ENCODE results near the gene TUT1.

TUT1 gene

DNA sequence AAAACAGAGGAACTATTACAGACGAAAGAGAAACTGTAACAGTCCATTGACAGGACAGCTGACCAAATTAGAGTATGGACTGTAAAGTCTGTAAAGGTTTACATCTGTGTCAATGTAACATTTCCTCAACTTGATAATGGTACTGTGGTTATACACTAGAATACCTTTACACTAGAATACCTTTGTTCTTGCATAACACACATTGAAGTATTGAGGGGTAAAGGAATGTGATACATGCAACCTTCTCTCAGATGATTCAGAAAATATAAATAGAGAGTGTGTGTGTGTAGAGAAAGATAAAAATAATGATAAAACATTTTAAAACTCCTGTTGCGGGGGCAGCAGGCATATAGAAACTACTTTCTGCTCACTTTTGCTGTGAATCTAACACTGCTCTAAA, 12.1 kb downstream of the TUT1 start:
- peaks cover 15 to 19% of the 10 kb centered on the region in 2 donors for H3K4me1 ChIP-seq (ENCODE audit: control insufficient read depth in 2 of 2, insufficient read depth in 2 of 2, low read length in 2 of 2)
- H3K9me3 ChIP-seq (ENCODE audit: control insufficient read depth in 2 of 2, low read length in 2 of 2) = no peaks in the 10 kb centered on the region
- no peak overlapping the region for H3K27ac ChIP-seq (ENCODE audit: low read depth in 2 of 2, low read length in 2 of 2)
- no peak overlapping the region for H3K4me3 ChIP-seq (ENCODE audit: low read length in 2 of 2)
- no peak overlapping the region for H3K9ac ChIP-seq (ENCODE audit: low read depth in 1 of 2, low read length in 2 of 2)
- H3K36me3 ChIP-seq (ENCODE audit: control insufficient read depth in 2 of 2, insufficient read depth in 2 of 2, low read length in 2 of 2) = peaks cover 15 to 35% of the 10 kb centered on the region in 2 donors
- no peaks in the 10 kb centered on the region for H3K27me3 ChIP-seq (ENCODE audit: control insufficient read depth in 2 of 2, insufficient read depth in 2 of 2, low read length in 2 of 2)

DNA sequence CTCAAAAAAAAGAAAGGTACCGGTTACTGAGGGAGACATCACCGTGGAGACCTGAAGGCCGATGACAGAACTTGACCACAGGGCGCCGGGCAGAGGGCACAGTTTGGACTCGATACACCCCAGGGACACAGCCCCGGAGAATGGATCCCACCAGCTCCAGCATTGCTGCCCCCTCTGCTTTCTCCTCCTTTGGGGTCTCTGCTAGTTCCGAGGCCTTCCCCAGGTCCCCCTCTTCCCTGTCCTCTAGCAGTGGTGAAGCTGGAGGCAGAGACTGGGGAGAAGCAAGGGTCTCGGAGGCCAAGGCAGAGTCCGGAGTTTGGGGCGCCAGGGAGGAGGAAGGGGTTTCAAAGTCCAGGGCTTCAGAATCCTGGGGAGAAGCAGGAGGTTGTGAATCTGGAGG, 12.8 kb downstream of the TUT1 start:
- peaks cover 15 to 35% of the 10 kb centered on the region in 2 donors for H3K36me3 ChIP-seq (ENCODE audit: control insufficient read depth in 2 of 2, insufficient read depth in 2 of 2, low read length in 2 of 2)
- no peak overlapping the region for H3K9ac ChIP-seq (ENCODE audit: low read depth in 1 of 2, low read length in 2 of 2)
- H3K4me3 ChIP-seq (ENCODE audit: low read length in 2 of 2) = no peak overlapping the region
- no peak overlapping the region for H3K27ac ChIP-seq (ENCODE audit: low read depth in 2 of 2, low read length in 2 of 2)
- H3K27me3 ChIP-seq (ENCODE audit: control insufficient read depth in 2 of 2, insufficient read depth in 2 of 2, low read length in 2 of 2) = no peaks in the 10 kb centered on the region
- peaks cover 15 to 19% of the 10 kb centered on the region in 2 donors for H3K4me1 ChIP-seq (ENCODE audit: control insufficient read depth in 2 of 2, insufficient read depth in 2 of 2, low read length in 2 of 2)
- no peaks in the 10 kb centered on the region for H3K9me3 ChIP-seq (ENCODE audit: control insufficient read depth in 2 of 2, low read length in 2 of 2)

DNA sequence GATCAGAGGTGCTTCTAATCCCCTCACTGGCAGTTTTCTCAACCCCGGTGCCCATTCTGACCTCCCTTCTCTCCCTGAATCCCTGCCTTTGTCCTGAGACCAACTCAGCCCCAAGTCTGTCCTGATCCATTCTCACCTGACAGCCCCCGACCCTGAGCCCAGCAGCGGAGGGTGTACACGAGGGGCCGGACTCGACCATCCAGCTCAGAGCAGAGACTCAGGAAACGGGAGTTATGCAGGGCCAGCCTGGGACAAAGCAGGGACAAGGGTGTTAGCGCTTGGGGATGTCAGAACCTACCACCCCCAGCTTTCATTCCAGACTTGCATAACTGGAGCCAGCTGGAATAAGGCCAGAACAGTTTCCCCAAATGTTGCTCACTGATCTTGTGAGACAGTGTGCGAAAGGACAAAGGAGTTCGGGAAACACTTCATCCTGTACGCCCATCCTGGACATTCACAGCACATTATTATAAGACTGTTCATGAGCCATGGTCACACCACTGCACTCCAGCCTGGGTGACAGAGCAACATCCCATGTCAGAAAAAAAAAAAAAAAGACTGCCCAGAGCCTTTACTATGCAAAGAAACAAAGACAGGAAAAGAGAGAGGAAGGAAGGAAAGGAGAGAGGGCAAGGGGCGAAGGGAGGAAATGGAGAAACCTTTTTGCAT, 14.1 kb downstream of the TUT1 start:
- no peak overlapping the region for H3K9ac ChIP-seq (ENCODE audit: low read depth in 1 of 2, low read length in 2 of 2)
- no peaks in the 10 kb centered on the region for H3K9me3 ChIP-seq (ENCODE audit: control insufficient read depth in 2 of 2, low read length in 2 of 2)
- H3K4me1 ChIP-seq (ENCODE audit: control insufficient read depth in 2 of 2, insufficient read depth in 2 of 2, low read length in 2 of 2) = peaks cover 23 to 26% of the 10 kb centered on the region in 2 donors
- H3K4me3 ChIP-seq (ENCODE audit: low read length in 2 of 2) = no peak overlapping the region
- H3K36me3 ChIP-seq (ENCODE audit: control insufficient read depth in 2 of 2, insufficient read depth in 2 of 2, low read length in 2 of 2) = peaks cover 15 to 35% of the 10 kb centered on the region in 2 donors
- peak overlapping the region; percentile 41 to 53 for H3K27ac ChIP-seq (ENCODE audit: low read depth in 2 of 2, low read length in 2 of 2)
- no peaks in the 10 kb centered on the region for H3K27me3 ChIP-seq (ENCODE audit: control insufficient read depth in 2 of 2, insufficient read depth in 2 of 2, low read length in 2 of 2)

DNA sequence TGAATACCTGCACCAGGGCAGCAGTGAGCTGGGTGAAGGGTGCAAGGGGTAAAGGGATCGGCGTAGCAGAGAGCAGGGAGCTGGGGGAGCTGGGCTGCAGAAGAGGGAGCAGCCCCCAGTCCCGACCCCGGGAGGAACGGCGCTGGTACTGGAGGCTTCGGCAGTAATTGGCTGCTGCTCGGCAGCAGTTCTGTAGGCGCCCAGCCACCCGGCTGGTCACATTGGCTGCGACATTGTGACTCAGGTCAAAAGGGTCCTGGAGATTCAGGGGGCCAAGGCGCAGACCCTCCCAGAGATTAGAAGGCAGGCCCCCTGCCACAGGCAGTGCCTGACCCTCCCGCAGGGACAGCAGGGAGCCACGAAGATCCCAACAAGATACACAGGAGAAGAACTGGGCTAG, 15.5 kb downstream of the TUT1 start:
- peak overlapping the region in 1 of 2 donors; percentile 93 for H3K27ac ChIP-seq (ENCODE audit: low read depth in 2 of 2, low read length in 2 of 2)
- peaks cover 26 to 27% of the 10 kb centered on the region in 2 donors for H3K4me1 ChIP-seq (ENCODE audit: control insufficient read depth in 2 of 2, insufficient read depth in 2 of 2, low read length in 2 of 2)
- H3K4me3 ChIP-seq (ENCODE audit: low read length in 2 of 2) = peak overlapping the region in 1 of 2 donors; percentile 93
- H3K9me3 ChIP-seq (ENCODE audit: control insufficient read depth in 2 of 2, low read length in 2 of 2) = no peaks in the 10 kb centered on the region
- H3K9ac ChIP-seq (ENCODE audit: low read depth in 1 of 2, low read length in 2 of 2) = peak overlapping the region; percentile 95
- H3K27me3 ChIP-seq (ENCODE audit: control insufficient read depth in 2 of 2, insufficient read depth in 2 of 2, low read length in 2 of 2) = no peaks in the 10 kb centered on the region
- H3K36me3 ChIP-seq (ENCODE audit: control insufficient read depth in 2 of 2, insufficient read depth in 2 of 2, low read length in 2 of 2) = peaks cover 22 to 38% of the 10 kb centered on the region in 2 donors

DNA sequence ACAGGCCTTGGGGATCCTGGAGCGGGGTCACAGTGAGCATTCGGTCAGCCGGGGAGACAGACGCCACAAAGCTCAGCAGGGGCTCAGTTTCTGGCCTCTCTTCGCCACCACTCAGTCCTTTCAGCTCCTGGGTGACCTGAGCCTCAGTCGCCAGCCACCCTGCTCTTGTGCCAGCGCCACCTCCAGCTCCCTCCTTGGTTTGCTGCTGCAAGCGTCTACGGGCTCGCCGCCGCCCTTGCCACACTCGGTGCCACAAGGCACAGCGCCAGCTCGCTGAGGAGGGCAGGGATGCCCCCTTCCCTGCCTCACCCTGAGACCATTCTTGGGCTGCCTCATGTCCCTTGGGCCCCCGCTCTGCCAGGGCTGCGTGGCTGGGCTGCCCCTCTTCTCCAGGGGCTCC, 16.2 kb downstream of the TUT1 start:
- Histone ChIP-seq H3K4me3 (ENCODE audit: low read length in 2 of 2) (peak overlapping the region; percentile 71 to 93), H3K27ac (ENCODE audit: low read depth in 2 of 2, low read length in 2 of 2) (peak overlapping the region; percentile 91 to 93), H3K27me3 (ENCODE audit: control insufficient read depth in 2 of 2, insufficient read depth in 2 of 2, low read length in 2 of 2) (no peaks in the 10 kb centered on the region), H3K9ac (ENCODE audit: low read depth in 1 of 2, low read length in 2 of 2) (peak overlapping the region; percentile 95), H3K9me3 (ENCODE audit: control insufficient read depth in 2 of 2, low read length in 2 of 2) (no peaks in the 10 kb centered on the region), H3K4me1 (ENCODE audit: control insufficient read depth in 2 of 2, insufficient read depth in 2 of 2, low read length in 2 of 2) (peaks cover 26 to 27% of the 10 kb centered on the region in 2 donors), H3K36me3 (ENCODE audit: control insufficient read depth in 2 of 2, insufficient read depth in 2 of 2, low read length in 2 of 2) (peaks cover 26 to 41% of the 10 kb centered on the region in 2 donors)

DNA sequence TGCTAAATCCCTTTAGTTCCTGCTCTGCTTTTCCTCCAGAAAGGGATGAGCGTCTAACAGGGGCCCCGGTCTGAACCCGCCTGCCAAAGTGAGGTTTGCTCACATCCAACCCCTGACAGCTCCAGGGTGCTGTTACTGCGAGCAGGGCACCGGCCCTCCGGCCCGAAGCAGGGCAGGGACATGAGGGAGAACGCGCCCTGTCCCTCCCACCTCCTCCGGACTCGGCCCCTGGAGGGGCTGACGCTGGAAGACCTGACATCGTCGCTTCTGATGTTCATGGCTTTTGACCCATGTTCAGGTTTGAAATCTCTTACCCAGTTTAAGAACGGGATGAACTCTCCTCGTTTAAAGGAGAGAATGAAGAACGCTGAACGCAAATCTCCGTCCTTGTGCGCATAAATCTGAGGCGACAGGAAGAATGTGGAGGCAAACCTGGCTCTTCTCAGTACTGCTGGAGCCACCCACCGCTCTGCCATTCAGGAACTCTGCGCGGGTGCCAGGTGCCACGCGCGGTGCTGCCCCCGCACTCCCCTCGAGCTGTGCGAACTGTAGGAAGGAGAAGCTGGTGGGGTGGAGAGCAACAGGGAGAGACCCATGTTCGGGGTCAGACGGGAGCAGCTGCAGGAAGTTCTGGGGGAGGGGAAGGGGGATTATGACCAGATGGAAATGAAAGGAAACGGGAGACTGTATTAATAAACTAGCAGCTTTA, 16.8 kb downstream of the TUT1 start:
- H3K36me3 ChIP-seq (ENCODE audit: control insufficient read depth in 2 of 2, insufficient read depth in 2 of 2, low read length in 2 of 2) = peaks cover 31 to 41% of the 10 kb centered on the region in 2 donors

DNA sequence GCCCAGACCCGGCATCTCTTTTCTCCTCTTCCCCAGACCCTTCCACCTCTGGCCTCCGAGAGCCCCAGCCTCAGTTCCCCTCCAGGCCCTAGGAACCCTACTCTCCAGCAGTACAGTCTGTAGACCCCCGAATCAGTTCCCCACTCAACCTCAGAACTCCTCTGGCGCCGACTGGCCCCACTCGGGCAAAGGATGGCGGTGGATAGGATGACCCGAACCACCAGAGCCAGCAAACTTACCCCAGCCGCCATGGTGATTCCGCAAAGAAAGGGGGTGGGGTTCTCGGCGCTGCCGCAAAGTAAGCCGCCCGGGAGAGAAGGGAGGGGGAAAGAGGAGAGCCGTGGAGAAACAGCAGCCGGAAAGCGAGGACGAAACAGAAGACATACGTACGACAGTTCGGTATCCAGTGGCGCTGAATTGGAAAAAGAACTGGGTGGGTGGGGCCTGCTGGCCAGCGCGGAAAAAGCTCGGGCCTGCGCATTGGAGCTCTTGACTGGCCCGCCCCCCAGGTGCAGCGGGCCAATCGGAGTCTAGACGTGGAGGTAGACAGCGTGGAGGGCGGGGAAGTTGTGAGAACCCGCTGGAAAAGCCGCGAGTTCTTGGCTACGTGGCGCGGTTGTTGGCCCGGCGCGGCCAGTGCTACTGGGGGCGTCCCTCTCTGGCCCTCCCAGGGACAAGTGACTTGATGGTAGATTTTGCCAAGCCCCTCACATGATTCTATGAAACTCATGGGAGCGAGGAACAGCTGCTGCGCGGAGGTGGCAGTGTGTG, 17.5 kb downstream of the TUT1 start, which contains the start of gene EEF1G:
Gene EEF1G, minus strand, starts transcription at position 300 of the 771 bp plus-strand sequence. Its CDS starts 49 bp downstream, at position 251.
- Histone ChIP-seq H3K27me3 (ENCODE audit: control insufficient read depth in 2 of 2, insufficient read depth in 2 of 2, low read length in 2 of 2) (no peaks in the 10 kb centered on the region), H3K4me3 (ENCODE audit: low read length in 2 of 2) (peak within 1 kb of the TSS; percentile 71 to 97), H3K4me1 (ENCODE audit: control insufficient read depth in 2 of 2, insufficient read depth in 2 of 2, low read length in 2 of 2) (peaks cover 26 to 27% of the 10 kb centered on the region in 2 donors), H3K9me3 (ENCODE audit: control insufficient read depth in 2 of 2, low read length in 2 of 2) (no peaks in the 10 kb centered on the region), H3K36me3 (ENCODE audit: control insufficient read depth in 2 of 2, insufficient read depth in 2 of 2, low read length in 2 of 2) (peaks cover 31 to 46% of the 10 kb centered on the region in 2 donors), H3K27ac (ENCODE audit: low read depth in 2 of 2, low read length in 2 of 2) (peak within 1 kb of the TSS; percentile 91 to 93), H3K9ac (ENCODE audit: low read depth in 1 of 2, low read length in 2 of 2) (peak within 1 kb of the TSS; percentile 95)

More for the DNA sequence above, 16.8 kb downstream of the TUT1 start:
- Histone ChIP-seq H3K27ac (ENCODE audit: low read depth in 2 of 2, low read length in 2 of 2) (peak overlapping the region; percentile 91 to 93), H3K27me3 (ENCODE audit: control insufficient read depth in 2 of 2, insufficient read depth in 2 of 2, low read length in 2 of 2) (no peaks in the 10 kb centered on the region), H3K4me3 (ENCODE audit: low read length in 2 of 2) (peak overlapping the region; percentile 71 to 93), H3K9ac (ENCODE audit: low read depth in 1 of 2, low read length in 2 of 2) (peak overlapping the region; percentile 95), H3K4me1 (ENCODE audit: control insufficient read depth in 2 of 2, insufficient read depth in 2 of 2, low read length in 2 of 2) (peaks cover 26 to 27% of the 10 kb centered on the region in 2 donors), H3K9me3 (ENCODE audit: control insufficient read depth in 2 of 2, low read length in 2 of 2) (no peaks in the 10 kb centered on the region)

DNA sequence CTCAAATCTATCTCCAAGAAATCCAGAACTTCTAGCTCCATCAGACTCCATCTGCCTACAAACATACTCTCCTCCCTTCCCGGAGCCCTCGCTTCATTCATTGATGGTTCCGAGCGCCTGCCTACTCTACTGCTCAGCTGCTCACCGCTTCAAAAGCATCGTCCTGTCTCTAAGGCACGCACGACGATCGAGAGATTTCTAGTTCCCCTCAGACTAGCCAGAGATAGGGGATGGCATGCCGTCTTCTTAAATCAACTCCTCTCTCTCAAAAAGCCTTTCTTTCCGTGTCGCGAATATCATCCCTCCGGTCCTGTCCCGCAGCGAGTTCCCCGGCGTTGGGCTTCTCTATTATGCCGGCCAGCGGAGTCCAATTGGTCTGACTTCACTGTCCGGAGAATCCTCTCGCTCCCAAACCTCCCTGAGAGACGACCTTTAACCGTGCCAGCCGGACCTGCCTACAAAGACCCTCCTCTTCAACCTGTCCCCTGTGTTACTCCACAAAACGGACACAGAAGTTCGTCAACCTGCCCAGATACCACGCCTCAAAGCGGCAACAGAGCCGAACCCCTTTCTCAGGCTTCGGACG, 18.2 kb downstream of the TUT1 start:
- Histone ChIP-seq H3K27ac (ENCODE audit: low read depth in 2 of 2, low read length in 2 of 2) (peak overlapping the region; percentile 59 to 80), H3K9me3 (ENCODE audit: control insufficient read depth in 2 of 2, low read length in 2 of 2) (no peaks in the 10 kb centered on the region), H3K9ac (ENCODE audit: low read depth in 1 of 2, low read length in 2 of 2) (peak overlapping the region; percentile 78 to 95), H3K4me3 (ENCODE audit: low read length in 2 of 2) (peak overlapping the region; percentile 71 to 97), H3K36me3 (ENCODE audit: control insufficient read depth in 2 of 2, insufficient read depth in 2 of 2, low read length in 2 of 2) (peaks cover 27 to 40% of the 10 kb centered on the region in 2 donors), H3K4me1 (ENCODE audit: control insufficient read depth in 2 of 2, insufficient read depth in 2 of 2, low read length in 2 of 2) (peaks cover 26 to 27% of the 10 kb centered on the region in 2 donors), H3K27me3 (ENCODE audit: control insufficient read depth in 2 of 2, insufficient read depth in 2 of 2, low read length in 2 of 2) (no peaks in the 10 kb centered on the region)

DNA sequence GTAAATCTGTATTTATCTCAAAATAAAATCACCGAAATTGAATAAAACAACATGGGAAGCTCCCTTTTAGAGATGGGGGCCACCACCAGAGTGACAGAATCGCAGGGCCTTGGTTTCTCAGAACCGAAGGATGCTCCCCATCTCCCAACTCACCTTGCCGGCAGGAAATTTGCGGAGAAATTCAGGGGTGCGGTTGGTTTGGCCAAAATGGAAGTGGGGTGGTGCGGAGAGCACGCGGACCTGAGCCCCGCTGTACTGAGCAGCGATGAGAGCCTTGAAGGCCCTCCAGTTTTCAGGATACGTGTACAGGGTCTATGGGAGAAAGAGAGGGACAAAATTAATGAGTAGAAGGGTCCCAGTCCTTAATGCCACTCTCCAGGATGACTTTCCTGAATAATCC, 18.9 kb downstream of the TUT1 start:
- no peak overlapping the region for H3K27ac ChIP-seq (ENCODE audit: low read depth in 2 of 2, low read length in 2 of 2)
- no peaks in the 10 kb centered on the region for H3K9me3 ChIP-seq (ENCODE audit: control insufficient read depth in 2 of 2, low read length in 2 of 2)
- peaks cover 26 to 27% of the 10 kb centered on the region in 2 donors for H3K4me1 ChIP-seq (ENCODE audit: control insufficient read depth in 2 of 2, insufficient read depth in 2 of 2, low read length in 2 of 2)
- H3K9ac ChIP-seq (ENCODE audit: low read depth in 1 of 2, low read length in 2 of 2) = peak overlapping the region; percentile 78 to 95
- peak overlapping the region in 1 of 2 donors; percentile 97 for H3K4me3 ChIP-seq (ENCODE audit: low read length in 2 of 2)
- peaks cover 24 to 39% of the 10 kb centered on the region in 2 donors for H3K36me3 ChIP-seq (ENCODE audit: control insufficient read depth in 2 of 2, insufficient read depth in 2 of 2, low read length in 2 of 2)
- H3K27me3 ChIP-seq (ENCODE audit: control insufficient read depth in 2 of 2, insufficient read depth in 2 of 2, low read length in 2 of 2) = no peaks in the 10 kb centered on the region
